SK-N-SH (cell line): ENCODE measurements around the gene MIGA2. TPM values are rescaled to one million over a fixed set of nuclear protein-coding genes. Genes with fewer than 3 reads are reported as not detected.

Source experiments
- CTCF ChIA-PET: fragments of 300-600, 350-600 bp; formaldehyde crosslinking; extraction: SDS; loops from one replicate; lab custom pipeline; 2021; lab: Yijun Ruan, JAX
- POLR2A ChIA-PET: fragments of 350-600 bp; sonication (Branson Sonifier 250); formaldehyde crosslinking; extraction: SDS; loops from one replicate; lab custom pipeline; 2020; ENCODE audit warnings: antibody characterized with exemption, inconsistent platforms; lab: Yijun Ruan, JAX
- DNase-seq: peaks from one replicate; pipeline ENCODE4 v3.0.0; 2012
- H2AFZ ChIP-seq: fragments of 200-600 bp; sonication (generic); 2 replicates; pipeline ENCODE4 v1.8.1; 2016; ENCODE audit warnings: antibody characterized with exemption, mild to moderate bottlenecking, low read depth
- H3F3A ChIP-seq: fragments of 200-600 bp; sonication (generic); replicated peaks from 2 replicates; pipeline ENCODE3; 2016; ENCODE audit warnings: antibody characterized with exemption, mild to moderate bottlenecking; ENCODE audit not compliant: insufficient read depth
- H3K27ac ChIP-seq, 2 experiments: fragments of 200-500 bp in 1 of 2; fragments of 200-600 bp in 1 of 2; sonication (Bioruptor generic) in 1 of 2; sonication (generic), shearing (Covaris generic) in 1 of 2; 2 replicates each; pipeline versions ENCODE4 v1.5.1 to v1.6.1; 2014 to 2016; ENCODE audit warnings: low read depth in 2 of 2, inconsistent platforms in 1 of 2, low read length in 1 of 2, mild to moderate bottlenecking in 1 of 2, mixed read lengths in 1 of 2
- H3K27me3 ChIP-seq: fragments of 200-600 bp; sonication (generic), shearing (Covaris generic); 2 replicates; pipeline ENCODE4 v1.6.1; 2016; ENCODE audit warnings: mixed run types; ENCODE audit not compliant: insufficient read depth
- H3K36me3 ChIP-seq, 2 experiments: fragments of 200-500 bp in 1 of 2; fragments of 200-600 bp in 1 of 2; sonication (Bioruptor generic) in 1 of 2; sonication (generic) in 1 of 2; replicated peaks in 1 of 2; 2 replicates each; pipeline versions ENCODE3 to v1.5.1; 2014 to 2016; ENCODE audit warnings: low read length in 1 of 2, mild to moderate bottlenecking in 1 of 2; ENCODE audit not compliant: insufficient read depth in 2 of 2, control insufficient read depth in 1 of 2
- H3K4me1 ChIP-seq, 2 experiments: fragments of 200-500 bp in 1 of 2; fragments of 200-600 bp in 1 of 2; sonication (Bioruptor generic) in 1 of 2; sonication (generic), shearing (Covaris generic) in 1 of 2; 2 replicates each; pipeline versions ENCODE4 v1.5.1 to v1.6.1; 2014 to 2016; ENCODE audit warnings: low read depth in 1 of 2, low read length in 1 of 2, mixed run types in 1 of 2; ENCODE audit not compliant: insufficient read depth in 2 of 2, control insufficient read depth in 1 of 2
- H3K4me2 ChIP-seq: fragments of 200-600 bp; sonication (generic), shearing (Covaris generic); 2 replicates; pipeline ENCODE4 v1.6.1; 2017; ENCODE audit warnings: mixed run types
- H3K4me3 ChIP-seq, 2 experiments: fragments of 200-500 bp in 1 of 2; fragments of 200-600 bp in 1 of 2; sonication (Bioruptor generic) in 1 of 2; sonication (generic), shearing (Covaris generic) in 1 of 2; 2 replicates each; pipeline versions ENCODE4 v1.5.1 to v1.8.1; 2014 to 2016; ENCODE audit warnings: low read depth in 2 of 2, inconsistent platforms in 1 of 2, low read length in 1 of 2, mild to moderate bottlenecking in 1 of 2, mixed read lengths in 1 of 2, moderate library complexity in 1 of 2
- H3K79me2 ChIP-seq: fragments of 200-600 bp; sonication (generic); 2 replicates; pipeline ENCODE4 v1.8.1; 2017; ENCODE audit warnings: mild to moderate bottlenecking; ENCODE audit not compliant: insufficient read depth
- H3K9ac ChIP-seq: fragments of 200-600 bp; sonication (generic); 2 replicates; pipeline ENCODE4 v1.6.1; 2017; ENCODE audit warnings: mixed run types
- H3K9me2 ChIP-seq: fragments of 200-600 bp; sonication (generic); 2 replicates; pipeline ENCODE4 v1.6.1; 2017; ENCODE audit warnings: mixed run types
- H3K9me3 ChIP-seq: fragments of 200-600 bp; sonication (generic); 2 replicates; pipeline ENCODE4 v1.6.1; 2017; ENCODE audit warnings: mixed run types, mild to moderate bottlenecking, moderate library complexity
- H4K20me1 ChIP-seq: fragments of 200-600 bp; sonication (generic); 2 replicates; pipeline ENCODE4 v1.6.1; 2017; ENCODE audit warnings: mild to moderate bottlenecking, mixed run types; ENCODE audit not compliant: insufficient read depth
- EP300 ChIP-seq, 2 experiments: IDR thresholded peaks; 2 replicates each; pipeline versions ENCODE4 v1.4.0 to v1.6.1; 2012; ENCODE audit warnings: borderline replicate concordance in 1 of 2, low read depth in 1 of 2, low read length in 1 of 2
- EZH2phosphoT487 ChIP-seq: fragments of 200-600 bp; sonication (generic); IDR thresholded peaks from 2 replicates; pipeline ENCODE4 v1.6.1; 2017; ENCODE audit warnings: low read depth, mixed run types, mild to moderate bottlenecking, antibody characterized with exemption, moderate library complexity, borderline replicate concordance
- FOXM1 ChIP-seq: IDR thresholded peaks from 2 replicates; pipeline ENCODE4 v1.4.0; 2012; ENCODE audit warnings: low read depth, mild to moderate bottlenecking
- GABPA ChIP-seq: IDR thresholded peaks from 2 replicates; pipeline ENCODE4 v1.4.0; 2012; ENCODE audit warnings: low read depth, mild to moderate bottlenecking
- MXI1 ChIP-seq: IDR thresholded peaks from 2 replicates; pipeline ENCODE4 v1.6.1; 2012; ENCODE audit warnings: mild to moderate bottlenecking, low read depth, low read length, improper control_type of control experiment
- NFIC ChIP-seq: IDR thresholded peaks from 2 replicates; pipeline ENCODE4 v1.4.0; 2012; ENCODE audit warnings: borderline replicate concordance
- RXRA ChIP-seq: IDR thresholded peaks from 2 replicates; pipeline ENCODE4 v1.4.0; 2012; ENCODE audit warnings: low read depth, mild to moderate bottlenecking, borderline replicate concordance
- SIN3A ChIP-seq: IDR thresholded peaks from 2 replicates; pipeline ENCODE4 v1.6.1; 2012; ENCODE audit warnings: low read depth, mild to moderate bottlenecking, low read length, moderate library complexity, borderline replicate concordance
- TAF1 ChIP-seq: IDR thresholded peaks from 2 replicates; pipeline ENCODE4 v1.6.1; 2012; ENCODE audit warnings: low read depth, mild to moderate bottlenecking, low read length, moderate library complexity, borderline replicate concordance
- TEAD4 ChIP-seq: IDR thresholded peaks from 2 replicates; pipeline ENCODE4 v1.4.0; 2012; ENCODE audit warnings: mild to moderate bottlenecking, borderline replicate concordance; ENCODE audit not compliant: insufficient read depth
- WGBS: methylation state at CpG from one replicate; pipeline ENCODE4 v1.1.6; 2017; ENCODE audit warnings: low lambda C conversion rate; 5-methylcytosine and 5-hydroxymethylcytosine counted together
- polyA plus RNA-seq, 3 experiments: library from polyadenylated mRNA; depleted of rRNA; stranded (reverse); fragments of >200 nt; gene quantifications; 2 replicates each; pipeline ENCODE4 v1.2.3, GENCODE V29; 2012
- TF ChIP-seq, protein P1 (sequence below): IDR thresholded peaks from 2 replicates; pipeline ENCODE4 v1.4.0; 2012; ENCODE audit warnings: low read depth, borderline replicate concordance
- TF ChIP-seq, protein P2 (sequence below): fragments of 150-350 bp; IDR thresholded peaks from 2 replicates; pipeline ENCODE4 v1.6.1; 2016; ENCODE audit warnings: mild to moderate bottlenecking, low read depth, low read length

The MIGA2 gene
- polyA plus RNA-seq, 1 of the 3 experiments (the other 2 are of a cell fraction): 21.2 TPM

DNA sequence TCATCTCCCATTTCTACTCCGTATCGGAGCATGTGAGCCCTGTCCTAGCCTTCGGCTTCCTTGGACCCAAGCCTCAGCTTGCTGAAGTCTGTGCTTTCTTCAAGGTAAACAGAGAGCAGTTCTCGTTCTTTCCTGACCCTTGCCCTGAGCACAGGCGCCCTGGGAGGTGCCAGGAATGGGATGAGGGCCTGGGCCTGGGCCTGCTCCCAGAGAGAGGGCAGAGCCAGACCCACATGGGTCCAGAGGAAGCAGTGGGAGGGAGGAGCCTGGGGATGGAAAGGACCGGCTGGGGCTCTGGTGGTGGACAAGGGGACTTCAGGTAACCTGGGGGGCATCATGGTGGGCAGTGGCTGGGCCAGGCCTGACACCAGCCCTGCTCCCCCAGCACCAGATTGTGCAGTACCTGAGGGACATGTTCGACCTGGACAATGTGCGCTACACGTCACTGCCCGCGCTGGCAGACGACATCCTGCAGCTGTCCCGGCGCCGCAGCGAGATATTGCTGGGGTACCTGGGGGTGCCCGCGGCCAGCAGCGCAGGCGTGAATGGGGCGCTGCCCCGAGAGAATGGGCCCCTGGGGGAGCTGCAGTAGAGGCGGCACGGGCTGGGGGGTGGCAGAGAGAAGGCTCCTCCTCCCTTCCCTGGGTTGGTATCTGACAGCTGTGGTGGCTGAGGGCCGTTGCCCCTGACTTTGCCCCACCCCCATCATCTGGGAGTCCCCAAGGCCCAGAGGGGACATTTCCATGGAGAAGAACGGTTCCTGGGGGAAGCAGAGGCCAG is 33.6 kb downstream of the MIGA2 start:
- peaks cover 0 to 17% of the 10 kb centered on the region in 2 experiments; a peak in 1 of 4 replicates for H3K4me1 ChIP-seq
- no peaks in the 10 kb centered on the region for H3K9me2 ChIP-seq
- H3F3A ChIP-seq: peaks cover 2% of the 10 kb centered on the region
- no peak overlapping the region for H3K9ac ChIP-seq
- CTCF ChIA-PET: no interaction called here
- H3K4me2 ChIP-seq: no peak overlapping the region
- H3K27me3 ChIP-seq: no peaks in the 10 kb centered on the region
- H3K9me3 ChIP-seq: no peaks in the 10 kb centered on the region
- WGBS: 91% methylated on average over 15 of the region's 26 CpGs
- H2AFZ ChIP-seq: no peak overlapping the region
- H3K79me2 ChIP-seq: no peaks in the 10 kb centered on the region
- POLR2A ChIA-PET: no interaction called here
- peaks cover 0 to 22% of the 10 kb centered on the region in 2 experiments for H3K36me3 ChIP-seq
- no peak overlapping the region for H3K4me3 ChIP-seq
- TF ChIP-seq FOXM1: no peak
- TF ChIP-seq SIN3A: no peak
- TF ChIP-seq TAF1: no peak
- TF ChIP-seq NFIC: no peak
- TF ChIP-seq TEAD4: no peak
- TF ChIP-seq, protein P1, sequence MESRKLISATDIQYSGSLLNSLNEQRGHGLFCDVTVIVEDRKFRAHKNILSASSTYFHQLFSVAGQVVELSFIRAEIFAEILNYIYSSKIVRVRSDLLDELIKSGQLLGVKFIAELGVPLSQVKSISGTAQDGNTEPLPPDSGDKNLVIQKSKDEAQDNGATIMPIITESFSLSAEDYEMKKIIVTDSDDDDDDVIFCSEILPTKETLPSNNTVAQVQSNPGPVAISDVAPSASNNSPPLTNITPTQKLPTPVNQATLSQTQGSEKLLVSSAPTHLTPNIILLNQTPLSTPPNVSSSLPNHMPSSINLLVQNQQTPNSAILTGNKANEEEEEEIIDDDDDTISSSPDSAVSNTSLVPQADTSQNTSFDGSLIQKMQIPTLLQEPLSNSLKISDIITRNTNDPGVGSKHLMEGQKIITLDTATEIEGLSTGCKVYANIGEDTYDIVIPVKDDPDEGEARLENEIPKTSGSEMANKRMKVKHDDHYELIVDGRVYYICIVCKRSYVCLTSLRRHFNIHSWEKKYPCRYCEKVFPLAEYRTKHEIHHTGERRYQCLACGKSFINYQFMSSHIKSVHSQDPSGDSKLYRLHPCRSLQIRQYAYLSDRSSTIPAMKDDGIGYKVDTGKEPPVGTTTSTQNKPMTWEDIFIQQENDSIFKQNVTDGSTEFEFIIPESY: no peak
- no peak for TF ChIP-seq EZH2phosphoT487
- TF ChIP-seq EP300 (IDR thresholded peaks at IDR 0.05; ENCODE audit: borderline replicate concordance in 1 of 2, low read depth in 1 of 2, low read length in 1 of 2): no peak
- no peak for TF ChIP-seq RXRA
- no peak for TF ChIP-seq GABPA
- TF ChIP-seq, protein P2, sequence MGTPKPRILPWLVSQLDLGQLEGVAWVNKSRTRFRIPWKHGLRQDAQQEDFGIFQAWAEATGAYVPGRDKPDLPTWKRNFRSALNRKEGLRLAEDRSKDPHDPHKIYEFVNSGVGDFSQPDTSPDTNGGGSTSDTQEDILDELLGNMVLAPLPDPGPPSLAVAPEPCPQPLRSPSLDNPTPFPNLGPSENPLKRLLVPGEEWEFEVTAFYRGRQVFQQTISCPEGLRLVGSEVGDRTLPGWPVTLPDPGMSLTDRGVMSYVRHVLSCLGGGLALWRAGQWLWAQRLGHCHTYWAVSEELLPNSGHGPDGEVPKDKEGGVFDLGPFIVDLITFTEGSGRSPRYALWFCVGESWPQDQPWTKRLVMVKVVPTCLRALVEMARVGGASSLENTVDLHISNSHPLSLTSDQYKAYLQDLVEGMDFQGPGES: no peak
- TF ChIP-seq MXI1: no peak
- peak overlapping the region in 1 of 2 experiments; percentile 80; a peak in 2 of 4 replicates for H3K27ac ChIP-seq
- H4K20me1 ChIP-seq: no peaks in the 10 kb centered on the region
- no peak for DNase-seq
